ENCODE data around the gene C2CD4C.
"Not testable (repeated sequence)": the region's sequence is repeated elsewhere in the genome, so short reads cannot be mapped to it uniquely, and the experiment has no call there.

DNA sequence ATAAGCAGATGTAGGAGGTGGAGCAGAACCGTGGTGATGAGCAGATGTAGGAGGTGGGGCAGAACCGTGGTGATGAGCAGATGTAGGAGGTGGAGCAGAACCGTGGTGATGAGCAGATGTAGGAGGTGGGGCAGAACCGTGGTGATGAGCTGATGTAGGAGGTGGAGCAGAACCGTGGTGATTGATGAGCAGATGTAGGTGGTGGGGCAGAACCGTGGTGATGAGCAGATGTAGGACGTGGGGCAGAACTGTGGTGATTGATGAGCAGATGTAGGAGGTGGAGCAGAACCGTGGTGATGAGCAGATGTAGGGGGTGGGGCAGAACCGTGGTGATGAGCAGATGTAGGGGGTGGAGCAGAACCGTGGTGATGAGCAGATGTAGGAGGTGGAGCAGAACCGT, 27.0 kb downstream of the C2CD4C start:
- TF ChIP-seq, protein P1, sequence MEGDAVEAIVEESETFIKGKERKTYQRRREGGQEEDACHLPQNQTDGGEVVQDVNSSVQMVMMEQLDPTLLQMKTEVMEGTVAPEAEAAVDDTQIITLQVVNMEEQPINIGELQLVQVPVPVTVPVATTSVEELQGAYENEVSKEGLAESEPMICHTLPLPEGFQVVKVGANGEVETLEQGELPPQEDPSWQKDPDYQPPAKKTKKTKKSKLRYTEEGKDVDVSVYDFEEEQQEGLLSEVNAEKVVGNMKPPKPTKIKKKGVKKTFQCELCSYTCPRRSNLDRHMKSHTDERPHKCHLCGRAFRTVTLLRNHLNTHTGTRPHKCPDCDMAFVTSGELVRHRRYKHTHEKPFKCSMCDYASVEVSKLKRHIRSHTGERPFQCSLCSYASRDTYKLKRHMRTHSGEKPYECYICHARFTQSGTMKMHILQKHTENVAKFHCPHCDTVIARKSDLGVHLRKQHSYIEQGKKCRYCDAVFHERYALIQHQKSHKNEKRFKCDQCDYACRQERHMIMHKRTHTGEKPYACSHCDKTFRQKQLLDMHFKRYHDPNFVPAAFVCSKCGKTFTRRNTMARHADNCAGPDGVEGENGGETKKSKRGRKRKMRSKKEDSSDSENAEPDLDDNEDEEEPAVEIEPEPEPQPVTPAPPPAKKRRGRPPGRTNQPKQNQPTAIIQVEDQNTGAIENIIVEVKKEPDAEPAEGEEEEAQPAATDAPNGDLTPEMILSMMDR (conservative IDR thresholded peaks at IDR 0.05; ENCODE audit: low read depth, low read length) = not testable (repeated sequence)
- TF ChIP-seq EZH2phosphoT487 (IDR thresholded peaks at IDR 0.05; ENCODE audit: borderline replicate concordance, low read length); EZH2 (IDR thresholded peaks at IDR 0.05; ENCODE audit: low read length, unreplicated experiment): not testable (repeated sequence)
